Measurements from ENCODE around the gene CLEC10A.

- TF ChIP-seq CTCF (IDR thresholded peaks at IDR 0.05): no peak
- TF ChIP-seq POLR2AphosphoS5 (IDR thresholded peaks at IDR 0.05): no peak
- no peak for TF ChIP-seq POLR2A (IDR thresholded peaks at IDR 0.05)
Measured at GRCh38 chr17:7027335-7027734, 52.7 kb downstream of the CLEC10A start.
